Measurements from ENCODE around the gene MYORG.

MYORG gene

GRCh38 chr9:34408173-34408572, 31.5 kb upstream of the MYORG start:
- Histone ChIP-seq H3K4me2 (ENCODE audit: low read depth, low read length) (no peak overlapping the region), H3F3A (ENCODE audit: insufficient read depth, low read length) (no peaks in the 10 kb centered on the region), H4K20me1 (ENCODE audit: insufficient read depth, low read length) (no peaks in the 10 kb centered on the region), H2AFZ (ENCODE audit: low read length) (no peak overlapping the region), H3K36me3 (replicated peaks; ENCODE audit: insufficient read depth, low read length) (no peaks in the 10 kb centered on the region), H3K9me2 (replicated peaks; ENCODE audit: insufficient read depth, low read length) (no peaks in the 10 kb centered on the region), H3K27me3 (replicated peaks; ENCODE audit: insufficient read depth, low read length) (no peaks in the 10 kb centered on the region), H3K4me1 (ENCODE audit: low read length) (no peaks in the 10 kb centered on the region), H3K79me2 (ENCODE audit: low read length) (no peaks in the 10 kb centered on the region), H3K9me3 (replicated peaks; ENCODE audit: insufficient read depth, low read length) (no peaks in the 10 kb centered on the region), H3K27ac (ENCODE audit: low read length) (no peak overlapping the region), H3K9ac (ENCODE audit: low read length) (no peak overlapping the region), H3K4me3 (ENCODE audit: low read length) (no peak overlapping the region)
- TF ChIP-seq EZH2 (optimal IDR thresholded peaks at IDR 0.05; ENCODE audit: low read depth, low read length) (no peak), EZH2phosphoT487 (IDR thresholded peaks at IDR 0.05; ENCODE audit: low read length) (no peak)
- TF ChIP-seq, protein P1, sequence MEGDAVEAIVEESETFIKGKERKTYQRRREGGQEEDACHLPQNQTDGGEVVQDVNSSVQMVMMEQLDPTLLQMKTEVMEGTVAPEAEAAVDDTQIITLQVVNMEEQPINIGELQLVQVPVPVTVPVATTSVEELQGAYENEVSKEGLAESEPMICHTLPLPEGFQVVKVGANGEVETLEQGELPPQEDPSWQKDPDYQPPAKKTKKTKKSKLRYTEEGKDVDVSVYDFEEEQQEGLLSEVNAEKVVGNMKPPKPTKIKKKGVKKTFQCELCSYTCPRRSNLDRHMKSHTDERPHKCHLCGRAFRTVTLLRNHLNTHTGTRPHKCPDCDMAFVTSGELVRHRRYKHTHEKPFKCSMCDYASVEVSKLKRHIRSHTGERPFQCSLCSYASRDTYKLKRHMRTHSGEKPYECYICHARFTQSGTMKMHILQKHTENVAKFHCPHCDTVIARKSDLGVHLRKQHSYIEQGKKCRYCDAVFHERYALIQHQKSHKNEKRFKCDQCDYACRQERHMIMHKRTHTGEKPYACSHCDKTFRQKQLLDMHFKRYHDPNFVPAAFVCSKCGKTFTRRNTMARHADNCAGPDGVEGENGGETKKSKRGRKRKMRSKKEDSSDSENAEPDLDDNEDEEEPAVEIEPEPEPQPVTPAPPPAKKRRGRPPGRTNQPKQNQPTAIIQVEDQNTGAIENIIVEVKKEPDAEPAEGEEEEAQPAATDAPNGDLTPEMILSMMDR (IDR thresholded peaks at IDR 0.05; ENCODE audit: low read length) = no peak
- no peak for DNase-seq

- Histone ChIP-seq H3K4me1 (ENCODE audit: low read length) (no peaks in the 10 kb centered on the region), H3K27me3 (replicated peaks; ENCODE audit: insufficient read depth, low read length) (no peaks in the 10 kb centered on the region), H3K79me2 (ENCODE audit: low read length) (no peaks in the 10 kb centered on the region), H3K9ac (ENCODE audit: low read length) (no peak overlapping the region), H4K20me1 (ENCODE audit: insufficient read depth, low read length) (no peaks in the 10 kb centered on the region), H2AFZ (ENCODE audit: low read length) (no peak overlapping the region), H3K27ac (ENCODE audit: low read length) (no peak overlapping the region), H3K9me3 (replicated peaks; ENCODE audit: insufficient read depth, low read length) (no peaks in the 10 kb centered on the region), H3K36me3 (replicated peaks; ENCODE audit: insufficient read depth, low read length) (no peaks in the 10 kb centered on the region), H3F3A (ENCODE audit: insufficient read depth, low read length) (no peaks in the 10 kb centered on the region), H3K4me3 (ENCODE audit: low read length) (no peak overlapping the region), H3K4me2 (ENCODE audit: low read depth, low read length) (no peak overlapping the region), H3K9me2 (replicated peaks; ENCODE audit: insufficient read depth, low read length) (no peaks in the 10 kb centered on the region)
- DNase-seq = no peak
- TF ChIP-seq EZH2 (optimal IDR thresholded peaks at IDR 0.05; ENCODE audit: low read depth, low read length) (no peak), EZH2phosphoT487 (IDR thresholded peaks at IDR 0.05; ENCODE audit: low read length) (no peak)
- TF ChIP-seq, protein P1 (IDR thresholded peaks at IDR 0.05; ENCODE audit: low read length) = no peak
Measured at GRCh38 chr9:34406219-34406618, 29.5 kb upstream of the MYORG start.

DNA sequence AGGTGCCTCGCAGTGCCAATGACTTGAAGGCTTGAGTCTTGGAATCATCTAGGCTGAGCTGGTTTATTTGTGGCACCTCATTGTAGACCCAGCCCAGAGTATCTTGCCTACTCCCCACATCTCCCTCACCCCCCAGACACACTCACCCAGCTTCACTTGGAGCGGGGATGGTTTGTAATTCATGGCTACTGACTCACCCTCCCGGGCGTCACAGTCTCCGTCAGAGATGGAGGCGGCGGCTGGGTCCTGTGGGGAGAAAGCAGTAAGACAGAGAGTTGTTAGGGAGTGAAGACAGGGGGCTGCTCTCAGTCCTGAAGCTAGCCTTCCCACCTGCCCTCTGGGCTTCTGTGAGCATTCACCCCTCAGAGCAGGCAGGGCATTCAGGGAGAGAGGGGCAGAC, 29.0 kb upstream of the MYORG start:
- Histone ChIP-seq H3K4me3 (ENCODE audit: low read length) (no peak overlapping the region), H3K79me2 (ENCODE audit: low read length) (no peaks in the 10 kb centered on the region), H3K9me2 (replicated peaks; ENCODE audit: insufficient read depth, low read length) (no peaks in the 10 kb centered on the region), H3K9me3 (replicated peaks; ENCODE audit: insufficient read depth, low read length) (no peaks in the 10 kb centered on the region), H3K27me3 (replicated peaks; ENCODE audit: insufficient read depth, low read length) (no peaks in the 10 kb centered on the region), H2AFZ (ENCODE audit: low read length) (no peak overlapping the region), H3K4me1 (ENCODE audit: low read length) (no peaks in the 10 kb centered on the region), H3K27ac (ENCODE audit: low read length) (no peak overlapping the region), H3K36me3 (replicated peaks; ENCODE audit: insufficient read depth, low read length) (no peaks in the 10 kb centered on the region), H3K4me2 (ENCODE audit: low read depth, low read length) (no peak overlapping the region), H3F3A (ENCODE audit: insufficient read depth, low read length) (no peaks in the 10 kb centered on the region), H4K20me1 (ENCODE audit: insufficient read depth, low read length) (no peaks in the 10 kb centered on the region), H3K9ac (ENCODE audit: low read length) (no peak overlapping the region)
- TF ChIP-seq EZH2phosphoT487 (IDR thresholded peaks at IDR 0.05; ENCODE audit: low read length) = no peak
- TF ChIP-seq EZH2 (optimal IDR thresholded peaks at IDR 0.05; ENCODE audit: low read depth, low read length) = no peak
- TF ChIP-seq, protein P1 (IDR thresholded peaks at IDR 0.05; ENCODE audit: low read length) = no peak
- DNase-seq = no peak

Data from MM.1S (cell line).